SK-N-SH treated with all-trans-retinoic acid at 6 μM for 48 hours (cell line): ENCODE results near the gene ARHGAP26.

Experiments used
- ARNTL ChIP-seq: fragments of 450-650 bp; formaldehyde crosslinking; IDR thresholded peaks from 2 replicates; pipeline ENCODE4 v1.5.0; 2020; ENCODE audit warnings: low read depth, mild to moderate bottlenecking, moderate library complexity, borderline replicate concordance
- CREB5 ChIP-seq: fragments of 250-450 bp; sonication (Bioruptor Pico); IDR thresholded peaks from 2 replicates; pipeline ENCODE4 v1.5.1; 2020; ENCODE audit warnings: low read depth, mild to moderate bottlenecking, moderate library complexity
- PPARA ChIP-seq: fragments of 250-450 bp; sonication (Bioruptor Pico); IDR thresholded peaks from 2 replicates; pipeline ENCODE4 v1.5.0; 2020; ENCODE audit warnings: mild to moderate bottlenecking, borderline replicate concordance
- RARB ChIP-seq: fragments of 250-450 bp; sonication (Bioruptor Pico); IDR thresholded peaks from 2 replicates; pipeline ENCODE4 v1.8.0; 2021; ENCODE audit warnings: mild to moderate bottlenecking, moderate library complexity
- SNAI2 ChIP-seq: fragments of 250-450 bp; sonication (Bioruptor Pico); IDR thresholded peaks from 2 replicates; pipeline ENCODE4 v1.5.0; 2020; ENCODE audit warnings: mild to moderate bottlenecking, moderate library complexity
- ZC3H10 ChIP-seq: fragments of 250-450 bp; sonication (Bioruptor Pico); IDR thresholded peaks from 2 replicates; pipeline ENCODE4 v1.5.1; 2021; ENCODE audit warnings: mild to moderate bottlenecking, moderate library complexity
- ZFP30 ChIP-seq: fragments of 450-650 bp; formaldehyde crosslinking; IDR thresholded peaks from 2 replicates; pipeline ENCODE4 v1.5.0; 2022; ENCODE audit warnings: mild to moderate bottlenecking, moderate library complexity
- ZNF8 ChIP-seq: fragments of 450-650 bp; formaldehyde crosslinking; IDR thresholded peaks from 2 replicates; pipeline ENCODE4 v1.5.0; 2020; ENCODE audit warnings: mild to moderate bottlenecking, moderate library complexity

DNA sequence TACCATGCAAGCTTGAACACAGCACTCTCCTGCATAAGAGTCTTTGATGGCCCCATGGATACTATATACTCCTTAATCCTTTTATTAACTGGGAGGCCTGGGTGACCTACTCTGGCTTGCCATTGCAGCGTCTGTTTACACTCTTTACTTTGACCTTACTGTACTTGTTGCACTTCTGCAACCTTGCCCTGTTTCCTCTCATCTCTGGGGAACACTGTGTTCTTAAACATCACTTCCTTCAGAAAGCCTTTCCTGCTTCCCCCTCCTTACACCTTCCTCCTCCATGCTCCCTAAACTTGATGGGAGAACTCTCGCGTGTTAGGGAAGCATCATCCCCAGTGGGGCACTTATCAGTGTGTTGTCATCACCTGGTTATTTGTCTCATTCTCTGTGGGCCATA, 411.0 kb downstream of the ARHGAP26 start:
- TF ChIP-seq ZFP30 (CRISPR knock-in tag) (no peak), RARB (no peak), ZC3H10 (CRISPR knock-in tag) (no peak), ZNF8 (CRISPR knock-in tag) (no peak), ARNTL (no peak), PPARA (CRISPR knock-in tag) (no peak), CREB5 (CRISPR knock-in tag) (no peak), SNAI2 (CRISPR knock-in tag) (no peak)
